ENCODE data around the gene TMEM147. TPM values are rescaled to one million over a fixed set of nuclear protein-coding genes. Genes with fewer than 3 reads are reported as not detected.
A peak's percentile ranks its signal among the peaks of the same experiment; 100 is the strongest.

Gene TMEM147
- total and polyA plus RNA-seq, 2 of the 13 experiments (the other 11 are each of a cell fraction or from before 2014, with no cell fraction given), result 141 to 176 TPM

GRCh38 chr19:35533822-35534392 lies 11.5 kb upstream of the TMEM147 start (continued):
- TF ChIP-seq ZHX2 (IDR thresholded peaks at IDR 0.05; ENCODE audit: low read depth) (no peak), ZHX2 (CRISPR knock-in tag; IDR thresholded peaks at IDR 0.05; ENCODE audit: borderline replicate concordance) (no peak), MTF1 (CRISPR knock-in tag; IDR thresholded peaks at IDR 0.05) (no peak), USF2 (IDR thresholded peaks at IDR 0.05; ENCODE audit: low read depth, low read length) (no peak), USF2 (CRISPR knock-in tag; IDR thresholded peaks at IDR 0.05; ENCODE audit: borderline replicate concordance) (no peak), HIC2 (CRISPR knock-in tag; IDR thresholded peaks at IDR 0.05; ENCODE audit: low read depth) (no peak), NR2F6 (IDR thresholded peaks at IDR 0.05) (0 out of 2 replicates have a peak, but pooled peaks have one; percentile 41), NR2F6 (CRISPR knock-in tag; IDR thresholded peaks at IDR 0.05) (0 out of 2 replicates have a peak, but pooled peaks have one; percentile 38), SRSF1 (optimal IDR thresholded peaks at IDR 0.05; ENCODE audit: low read depth, low read length) (no peak), ZNF562 (CRISPR knock-in tag; IDR thresholded peaks at IDR 0.05; ENCODE audit: borderline replicate concordance) (no peak), NFKB2 (CRISPR knock-in tag; IDR thresholded peaks at IDR 0.05; ENCODE audit: borderline replicate concordance) (no peak), JDP2 (CRISPR knock-in tag; IDR thresholded peaks at IDR 0.05; ENCODE audit: borderline replicate concordance) (no peak), DNMT3B (CRISPR knock-in tag; conservative IDR thresholded peaks at IDR 0.05) (no peak), ARHGAP35 (CRISPR knock-in tag; IDR thresholded peaks at IDR 0.05; ENCODE audit: borderline replicate concordance) (no peak), ZBTB38 (CRISPR knock-in tag; IDR thresholded peaks at IDR 0.05) (no peak), MTA3 (CRISPR knock-in tag; IDR thresholded peaks at IDR 0.05) (no peak), ZBTB10 (CRISPR knock-in tag; IDR thresholded peaks at IDR 0.05; ENCODE audit: borderline replicate concordance) (no peak)

Data from HepG2 (cell line).